Measurements from ENCODE around the gene CHRNA1. TPM values are rescaled to one million over a fixed set of nuclear protein-coding genes. Genes with fewer than 3 reads are reported as not detected.

CHRNA1 gene
- total RNA-seq, 1 experiment from 2014 or later: not detected

DNA sequence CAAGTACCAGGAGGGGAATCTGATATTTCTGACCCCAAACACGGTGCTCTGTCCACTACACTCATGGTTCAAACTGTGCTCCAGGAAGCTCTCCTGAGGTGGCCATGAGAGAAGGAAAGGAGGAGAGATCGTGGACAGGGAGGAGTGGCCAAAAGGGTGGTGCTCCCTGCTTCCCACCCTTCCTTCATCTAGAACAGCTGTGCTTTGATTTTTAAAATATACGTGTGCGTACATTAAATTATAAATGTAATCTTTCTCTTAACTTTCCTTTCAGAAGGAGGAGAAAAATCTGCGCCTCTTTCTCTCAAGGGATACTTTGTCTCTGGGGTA lies 8.2 kb upstream of the CHRNA1 start:
- H3K36me3 Mint-ChIP-seq (ENCODE audit: insufficient read depth, unreplicated experiment): no peaks in the 10 kb centered on the region
- intact Hi-C loops (cut with micrococcal nuclease; ENCODE audit: unreplicated experiment): no loop called here
- no peak for DNase-seq
- H3K4me1 Mint-ChIP-seq (ENCODE audit: low read depth, unreplicated experiment): no peaks in the 10 kb centered on the region
- no peak overlapping the region for H3K4me3 Mint-ChIP-seq (ENCODE audit: low read depth, unreplicated experiment)
- no TSS peak for BruUV-seq (replicated peaks)
- CTCF ChIA-PET: interaction anchor here (0.6 to 2.8 kb wide), 7 partner anchors 10 to 235 kb away, joined by 3 to 23 read pairs (median 11); no protein-coding TSS in a partner anchor
- H3K9me3 Mint-ChIP-seq (ENCODE audit: low read depth, unreplicated experiment): no peaks in the 10 kb centered on the region
- H3K27ac Mint-ChIP-seq (ENCODE audit: unreplicated experiment): no peak overlapping the region
- no peaks in the 10 kb centered on the region for H3K27me3 Mint-ChIP-seq (ENCODE audit: unreplicated experiment)
- TF ChIP-seq, protein P1, sequence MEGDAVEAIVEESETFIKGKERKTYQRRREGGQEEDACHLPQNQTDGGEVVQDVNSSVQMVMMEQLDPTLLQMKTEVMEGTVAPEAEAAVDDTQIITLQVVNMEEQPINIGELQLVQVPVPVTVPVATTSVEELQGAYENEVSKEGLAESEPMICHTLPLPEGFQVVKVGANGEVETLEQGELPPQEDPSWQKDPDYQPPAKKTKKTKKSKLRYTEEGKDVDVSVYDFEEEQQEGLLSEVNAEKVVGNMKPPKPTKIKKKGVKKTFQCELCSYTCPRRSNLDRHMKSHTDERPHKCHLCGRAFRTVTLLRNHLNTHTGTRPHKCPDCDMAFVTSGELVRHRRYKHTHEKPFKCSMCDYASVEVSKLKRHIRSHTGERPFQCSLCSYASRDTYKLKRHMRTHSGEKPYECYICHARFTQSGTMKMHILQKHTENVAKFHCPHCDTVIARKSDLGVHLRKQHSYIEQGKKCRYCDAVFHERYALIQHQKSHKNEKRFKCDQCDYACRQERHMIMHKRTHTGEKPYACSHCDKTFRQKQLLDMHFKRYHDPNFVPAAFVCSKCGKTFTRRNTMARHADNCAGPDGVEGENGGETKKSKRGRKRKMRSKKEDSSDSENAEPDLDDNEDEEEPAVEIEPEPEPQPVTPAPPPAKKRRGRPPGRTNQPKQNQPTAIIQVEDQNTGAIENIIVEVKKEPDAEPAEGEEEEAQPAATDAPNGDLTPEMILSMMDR (IDR thresholded peaks at IDR 0.05; ENCODE audit: unreplicated experiment): no peak

DNA sequence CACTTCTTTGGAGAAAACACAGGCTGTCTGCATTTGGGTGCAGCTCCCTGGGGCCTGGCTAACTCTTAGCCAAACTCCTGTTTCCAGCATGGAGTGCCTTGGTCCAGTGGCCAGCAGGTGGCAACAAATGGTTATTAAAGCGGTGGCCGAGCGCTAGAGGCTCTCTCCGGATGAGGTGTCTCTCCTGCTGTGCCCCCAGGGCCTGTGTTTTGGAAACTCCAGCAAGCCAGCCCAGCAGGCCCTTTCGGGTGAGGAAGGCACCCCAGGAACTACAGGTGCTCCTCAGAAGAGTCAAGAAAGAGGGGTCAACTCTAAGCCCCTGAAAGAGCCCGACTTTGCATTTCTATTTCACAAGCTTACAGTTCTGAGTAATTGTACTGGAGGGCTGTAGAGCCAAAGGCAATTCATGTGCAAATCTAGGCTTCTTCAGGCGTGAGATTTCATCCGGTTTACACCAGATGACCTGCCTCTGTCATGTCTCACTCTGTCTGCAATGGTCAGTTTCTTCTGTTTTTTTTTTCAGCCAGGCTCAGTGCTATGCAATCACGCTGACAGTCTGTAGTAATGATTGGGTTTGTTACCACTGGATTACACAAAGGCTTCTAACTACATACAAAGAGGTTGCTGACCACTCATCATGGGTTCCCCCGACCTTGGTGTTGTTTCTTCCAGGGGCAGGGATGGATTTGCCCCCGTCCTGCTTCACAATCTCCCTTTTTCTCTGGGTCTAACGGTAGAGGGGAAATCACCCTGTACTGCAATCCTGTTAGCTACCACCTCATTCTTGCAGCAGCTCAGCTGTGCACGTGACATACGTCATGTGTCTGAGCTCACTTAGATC lies 7.6 kb upstream of the CHRNA1 start:
- H3K27ac Mint-ChIP-seq (ENCODE audit: unreplicated experiment): no peak overlapping the region
- H3K4me1 Mint-ChIP-seq (ENCODE audit: low read depth, unreplicated experiment): no peaks in the 10 kb centered on the region
- H3K27me3 Mint-ChIP-seq (ENCODE audit: unreplicated experiment): no peaks in the 10 kb centered on the region
- no peak overlapping the region for H3K4me3 Mint-ChIP-seq (ENCODE audit: low read depth, unreplicated experiment)
- intact Hi-C loops (cut with micrococcal nuclease; ENCODE audit: unreplicated experiment): loop anchor here (1.0 kb wide), 1 partner anchor 213 kb away; no protein-coding TSS in a partner anchor
- CTCF ChIA-PET: interaction anchor here (0.6 to 2.8 kb wide), 14 partner anchors 9 to 236 kb away, joined by 3 to 23 read pairs (median 4); no protein-coding TSS in a partner anchor
- no peaks in the 10 kb centered on the region for H3K9me3 Mint-ChIP-seq (ENCODE audit: low read depth, unreplicated experiment)
- no peaks in the 10 kb centered on the region for H3K36me3 Mint-ChIP-seq (ENCODE audit: insufficient read depth, unreplicated experiment)
- BruUV-seq (replicated peaks): no TSS peak
- DNase-seq: peak; percentile 77
- TF ChIP-seq, protein P1 (IDR thresholded peaks at IDR 0.05; ENCODE audit: unreplicated experiment): peak; percentile 65

DNA sequence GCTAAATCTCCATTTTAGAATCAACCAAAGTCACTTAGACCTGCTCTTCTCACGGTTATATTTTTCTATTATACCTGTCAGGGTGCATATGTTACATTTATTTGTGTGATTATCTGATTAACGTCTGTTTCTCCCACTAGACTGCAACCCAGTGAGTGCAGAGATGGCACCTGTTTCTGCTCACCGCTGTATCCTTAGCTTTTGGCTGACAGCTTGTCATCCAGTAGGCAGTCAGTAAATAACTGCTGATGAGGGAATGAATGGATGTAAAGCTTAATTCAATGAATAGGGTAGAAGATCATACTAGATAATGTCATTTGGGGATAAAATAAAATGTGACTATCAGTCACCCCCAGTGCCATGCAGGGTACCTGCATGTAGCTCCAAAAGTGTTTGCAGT lies 6.9 kb upstream of the CHRNA1 start:
- no peaks in the 10 kb centered on the region for H3K4me1 Mint-ChIP-seq (ENCODE audit: low read depth, unreplicated experiment)
- TF ChIP-seq, protein P1 (IDR thresholded peaks at IDR 0.05; ENCODE audit: unreplicated experiment): no peak
- no peaks in the 10 kb centered on the region for H3K9me3 Mint-ChIP-seq (ENCODE audit: low read depth, unreplicated experiment)
- no peaks in the 10 kb centered on the region for H3K36me3 Mint-ChIP-seq (ENCODE audit: insufficient read depth, unreplicated experiment)
- H3K27ac Mint-ChIP-seq (ENCODE audit: unreplicated experiment): no peak overlapping the region
- intact Hi-C loops (cut with micrococcal nuclease; ENCODE audit: unreplicated experiment): loop anchor here (1.0 kb wide), 1 partner anchor 214 kb away; no protein-coding TSS in a partner anchor
- DNase-seq: no peak
- H3K4me3 Mint-ChIP-seq (ENCODE audit: low read depth, unreplicated experiment): no peak overlapping the region
- CTCF ChIA-PET: interaction anchor here (0.6 to 2.8 kb wide), 12 partner anchors 8 to 219 kb away, joined by 3 to 23 read pairs (median 6); no protein-coding TSS in a partner anchor
- H3K27me3 Mint-ChIP-seq (ENCODE audit: unreplicated experiment): no peaks in the 10 kb centered on the region
- no TSS peak for BruUV-seq (replicated peaks)

DNA sequence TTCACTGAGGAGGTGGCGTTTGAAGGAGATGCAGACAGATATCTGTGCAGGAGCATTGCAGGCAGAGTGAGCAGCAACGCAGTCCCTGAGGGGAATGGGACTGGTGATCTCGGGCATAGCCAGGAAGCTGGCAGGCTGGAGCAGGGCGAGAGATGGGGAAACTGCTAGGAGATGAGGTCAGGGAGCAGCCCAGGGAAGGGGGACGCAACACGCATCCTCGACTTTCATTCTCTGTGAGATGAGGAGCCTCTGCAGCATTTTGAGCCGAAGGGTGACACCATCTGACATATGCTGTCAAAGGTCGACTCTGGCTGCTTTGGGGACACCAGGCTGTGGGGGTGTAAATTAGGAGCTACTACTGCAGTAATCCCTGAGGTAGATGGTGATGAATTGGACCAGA lies 4.3 kb upstream of the CHRNA1 start:
- intact Hi-C loops (cut with micrococcal nuclease; ENCODE audit: unreplicated experiment): no loop called here
- no peaks in the 10 kb centered on the region for H3K36me3 Mint-ChIP-seq (ENCODE audit: insufficient read depth, unreplicated experiment)
- H3K4me1 Mint-ChIP-seq (ENCODE audit: low read depth, unreplicated experiment): no peaks in the 10 kb centered on the region
- no peak overlapping the region for H3K4me3 Mint-ChIP-seq (ENCODE audit: low read depth, unreplicated experiment)
- no TSS peak for BruUV-seq (replicated peaks)
- CTCF ChIA-PET: no interaction called here
- TF ChIP-seq, protein P1 (IDR thresholded peaks at IDR 0.05; ENCODE audit: unreplicated experiment): no peak
- DNase-seq: no peak
- no peak overlapping the region for H3K27ac Mint-ChIP-seq (ENCODE audit: unreplicated experiment)
- no peaks in the 10 kb centered on the region for H3K9me3 Mint-ChIP-seq (ENCODE audit: low read depth, unreplicated experiment)
- H3K27me3 Mint-ChIP-seq (ENCODE audit: unreplicated experiment): no peaks in the 10 kb centered on the region
